BJ (cell line): ENCODE data around the gene ALAD. TPM values are rescaled to one million over a fixed set of nuclear protein-coding genes. Genes with fewer than 3 reads are reported as not detected.

Source experiments
- CTCF ChIA-PET: fragments of 350-600 bp; formaldehyde crosslinking; extraction: SDS; loops from one replicate; lab custom pipeline; 2021; ENCODE audit warnings: antibody characterized with exemption, inconsistent platforms; lab: Yijun Ruan, JAX
- POLR2A ChIA-PET: fragments of 300-600 bp; sonication (Branson Sonifier 250); formaldehyde crosslinking; extraction: SDS; loops from one replicate; lab custom pipeline; 2021; ENCODE audit warnings: antibody characterized with exemption; lab: Charles Lee
- DNase-seq: peaks from one replicate; pipeline ENCODE4 v3.0.0-alpha.2; 2011; ENCODE audit warnings: low read depth
- H3K27me3 ChIP-seq: 2 replicates; pipeline ENCODE4 v1.6.0; 2011; ENCODE audit warnings: low read length; ENCODE audit not compliant: control insufficient read depth, insufficient read depth
- H3K36me3 ChIP-seq: 2 replicates; pipeline ENCODE4 v1.5.1; 2011; ENCODE audit warnings: low read length; ENCODE audit not compliant: control insufficient read depth, insufficient read depth
- H3K4me3 ChIP-seq: 2 replicates; pipeline ENCODE4 v1.5.1; 2011; ENCODE audit warnings: low read depth, mild to moderate bottlenecking, control low read depth, low read length
- polyA plus RNA-seq: library from polyadenylated mRNA; depleted of rRNA; stranded (reverse); fragments of >200 nt; gene quantifications from 2 replicates; pipeline ENCODE4 v1.2.3, GENCODE V29; 2011; rRNA removed
- TF ChIP-seq, protein P1 (sequence below): IDR thresholded peaks from 2 replicates; pipeline ENCODE4 v1.5.1; 2011; ENCODE audit warnings: low read depth, mild to moderate bottlenecking, control low read depth, inconsistent platforms, low read length, moderate library complexity; ENCODE audit not compliant: insufficient read depth

Gene ALAD
- polyA plus RNA-seq, 1 experiment = 9.5 TPM

DNA sequence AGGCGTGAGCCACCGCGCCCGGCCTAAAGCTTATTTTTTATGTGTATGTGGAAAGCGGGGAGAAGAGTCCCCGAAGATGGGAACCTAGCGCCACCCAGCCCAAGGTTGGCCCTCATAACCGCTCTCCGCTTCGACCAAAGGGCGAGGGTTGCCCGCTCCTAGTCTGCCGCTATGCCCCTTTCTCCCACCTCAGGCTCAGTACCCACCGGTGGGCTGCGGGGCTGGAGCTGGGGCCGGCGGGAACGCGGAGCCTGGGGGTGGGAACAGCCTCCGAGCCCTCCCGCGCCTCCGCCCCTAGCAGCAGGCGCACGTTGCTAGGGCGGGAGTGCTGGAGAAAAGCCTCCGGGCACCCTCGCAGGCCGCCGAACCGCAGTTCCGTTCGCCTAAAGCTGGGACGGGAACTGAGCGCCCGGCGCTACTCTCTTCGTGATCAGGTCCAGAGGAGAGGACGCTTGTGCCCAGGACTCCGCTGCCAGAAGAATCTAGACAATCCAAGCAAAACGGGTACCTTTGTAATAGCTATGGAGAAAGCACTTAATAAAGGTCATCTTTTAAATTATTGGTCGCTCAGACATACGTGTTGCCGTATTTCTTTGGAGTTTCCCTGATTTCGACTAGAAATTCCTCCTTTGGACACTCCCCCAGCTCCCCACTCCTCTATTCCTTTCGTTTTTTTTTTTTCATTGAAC lies 60.9 kb downstream of the ALAD start, which contains the start of gene WDR31:
Gene WDR31 (minus strand): TSS at position 265 of the 689 bp plus-strand sequence. CDS start 8,253 bp downstream, outside the sequence.
- POLR2A ChIA-PET = interaction anchor here (0.7 to 1.2 kb wide), 2 partner anchors 61 to 255 kb away, joined by 3 read pairs; partner anchors contain the start of gene ALAD
- Histone ChIP-seq H3K27me3 (no peaks in the 10 kb centered on the region), H3K4me3 (peak within 1 kb of the TSS; percentile 72), H3K36me3 (no peaks in the 10 kb centered on the region)
- DNase-seq = peak; percentile 35
- TF ChIP-seq, protein P1, sequence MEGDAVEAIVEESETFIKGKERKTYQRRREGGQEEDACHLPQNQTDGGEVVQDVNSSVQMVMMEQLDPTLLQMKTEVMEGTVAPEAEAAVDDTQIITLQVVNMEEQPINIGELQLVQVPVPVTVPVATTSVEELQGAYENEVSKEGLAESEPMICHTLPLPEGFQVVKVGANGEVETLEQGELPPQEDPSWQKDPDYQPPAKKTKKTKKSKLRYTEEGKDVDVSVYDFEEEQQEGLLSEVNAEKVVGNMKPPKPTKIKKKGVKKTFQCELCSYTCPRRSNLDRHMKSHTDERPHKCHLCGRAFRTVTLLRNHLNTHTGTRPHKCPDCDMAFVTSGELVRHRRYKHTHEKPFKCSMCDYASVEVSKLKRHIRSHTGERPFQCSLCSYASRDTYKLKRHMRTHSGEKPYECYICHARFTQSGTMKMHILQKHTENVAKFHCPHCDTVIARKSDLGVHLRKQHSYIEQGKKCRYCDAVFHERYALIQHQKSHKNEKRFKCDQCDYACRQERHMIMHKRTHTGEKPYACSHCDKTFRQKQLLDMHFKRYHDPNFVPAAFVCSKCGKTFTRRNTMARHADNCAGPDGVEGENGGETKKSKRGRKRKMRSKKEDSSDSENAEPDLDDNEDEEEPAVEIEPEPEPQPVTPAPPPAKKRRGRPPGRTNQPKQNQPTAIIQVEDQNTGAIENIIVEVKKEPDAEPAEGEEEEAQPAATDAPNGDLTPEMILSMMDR = no peak
- CTCF ChIA-PET = interaction anchor here (0.5 to 2.1 kb wide), 9 partner anchors 9 to 1457 kb away, joined by 3 to 7 read pairs (median 3); partner anchors contain the start of genes ALAD, BSPRY, CDC26 and PRPF4

DNA sequence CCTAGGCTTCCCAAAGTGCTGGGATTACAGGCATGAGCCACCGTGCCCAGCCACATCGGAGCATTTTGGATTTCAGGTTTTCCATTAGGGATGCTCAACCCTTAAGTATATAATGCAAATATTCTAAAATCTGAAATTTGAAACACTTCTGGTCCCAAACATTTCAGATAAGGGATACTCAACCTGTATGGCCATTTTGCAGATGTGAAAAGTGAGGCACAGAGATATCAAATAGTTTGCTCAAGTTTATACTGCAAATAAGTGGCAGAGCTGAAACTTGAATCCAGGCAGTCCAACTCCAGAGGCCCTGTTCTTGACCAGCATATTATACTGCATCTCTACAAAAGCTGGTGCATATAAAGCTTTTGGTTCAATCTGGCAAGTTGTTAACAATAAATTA lies 63.4 kb downstream of the ALAD start:
- no peak for DNase-seq
- TF ChIP-seq, protein P1 = no peak
- Histone ChIP-seq H3K4me3 (no peak overlapping the region), H3K36me3 (no peaks in the 10 kb centered on the region), H3K27me3 (no peaks in the 10 kb centered on the region)
- CTCF ChIA-PET = interaction anchor here (0.9 to 1.6 kb wide), 3 partner anchors 12 to 282 kb away, joined by 3 to 4 read pairs (median 3); partner anchors contain the start of genes CDC26 and PRPF4
- POLR2A ChIA-PET = no interaction called here

Other genes with a start within 250 kb of the ALAD start
- gene FKBP15, start 180.0 kb downstream of the ALAD start, polyA plus RNA-seq = 29.2 and 45.0 TPM in 2 replicates
- 25.7 and 36.6 TPM in 2 replicates for gene SLC31A1, start 179.7 kb downstream of the ALAD start, polyA plus RNA-seq
- 11.1 and 33.2 TPM in 2 replicates for gene CDC26, start 125.7 kb downstream of the ALAD start, polyA plus RNA-seq
- 16.6 and 18.3 TPM in 2 replicates for gene PRPF4, start 125.6 kb downstream of the ALAD start, polyA plus RNA-seq
- gene RNF183, start 97.9 kb downstream of the ALAD start, polyA plus RNA-seq = not detected in 2 replicates
- gene WDR31, start 61.0 kb downstream of the ALAD start, polyA plus RNA-seq = 1.6 and 2.0 TPM in 2 replicates
- not detected in 2 replicates for gene BSPRY, start 51.7 kb downstream of the ALAD start, polyA plus RNA-seq
- 8.8 and 14.2 TPM in 2 replicates for gene HDHD3, start 24.3 kb downstream of the ALAD start, polyA plus RNA-seq
- gene POLE3, start 9.4 kb upstream of the ALAD start, polyA plus RNA-seq = 29.3 and 47.3 TPM in 2 replicates
- 0.23 and 0.49 TPM in 2 replicates for gene C9orf43, start 9.5 kb upstream of the ALAD start, polyA plus RNA-seq
- gene RGS3, start 62.4 kb upstream of the ALAD start, polyA plus RNA-seq = 50.1 and 66.4 TPM in 2 replicates